Liver (tissue), 9 donors: ENCODE measurements around the gene TPRA1. TPM values are rescaled to one million over a fixed set of nuclear protein-coding genes. Genes with fewer than 3 reads are reported as not detected.

ENCODE experiments used
- DNase-seq: peaks from one replicate; pipeline ENCODE4 v3.0.0-alpha.2; 2017; ENCODE audit warnings: low spot score
- H3K27ac ChIP-seq, 2 donors: one replicate each; pipeline ENCODE4 v1.7.0; 2013; ENCODE audit warnings: inconsistent platforms in 2 of 2, low read length in 2 of 2, control low read depth in 1 of 2, low read depth in 1 of 2, mild to moderate bottlenecking in 1 of 2
- H3K27me3 ChIP-seq, 4 donors: one replicate each; pipeline versions ENCODE4 v1.6.1 to v1.7.0; 2013; ENCODE audit warnings: low read length in 3 of 4, inconsistent platforms in 1 of 4, mild to moderate bottlenecking in 1 of 4, moderate library complexity in 1 of 4; ENCODE audit not compliant: control insufficient read depth in 4 of 4, insufficient read depth in 4 of 4
- H3K36me3 ChIP-seq, 4 donors: one replicate each; pipeline versions ENCODE4 v1.6.1 to v1.7.0; 2013; ENCODE audit warnings: low read length in 3 of 4, mild to moderate bottlenecking in 3 of 4, low read depth in 1 of 4, moderate library complexity in 1 of 4; ENCODE audit not compliant: control insufficient read depth in 4 of 4, insufficient read depth in 3 of 4
- H3K4me1 ChIP-seq, 4 donors: one replicate each; pipeline versions ENCODE4 v1.6.1 to v1.7.0; 2013; ENCODE audit warnings: low read length in 3 of 4, mild to moderate bottlenecking in 3 of 4, moderate library complexity in 1 of 4; ENCODE audit not compliant: control insufficient read depth in 4 of 4, insufficient read depth in 4 of 4
- H3K4me3 ChIP-seq, 3 donors: one replicate each; pipeline versions ENCODE4 v1.6.1 to v1.7.0; 2013; ENCODE audit warnings: low read length in 3 of 3, control low read depth in 1 of 3, low read depth in 1 of 3, mild to moderate bottlenecking in 1 of 3
- H3K9ac ChIP-seq, 2 donors: one replicate each; pipeline ENCODE4 v1.7.0; 2013; ENCODE audit warnings: low read length in 2 of 2, mild to moderate bottlenecking in 2 of 2, moderate library complexity in 2 of 2, control low read depth in 1 of 2, low read depth in 1 of 2
- H3K9me3 ChIP-seq, 4 donors: one replicate each; pipeline versions ENCODE4 v1.6.1 to v1.7.0; 2013; ENCODE audit warnings: low read length in 3 of 4; ENCODE audit not compliant: control insufficient read depth in 4 of 4
- ATF3 ChIP-seq: IDR thresholded peaks from 2 replicates; pipeline ENCODE4 v1.6.1; 2016; ENCODE audit warnings: antibody characterized with exemption
- EGR1 ChIP-seq, 2 donors: IDR thresholded peaks; 2 replicates each; pipeline ENCODE4 v1.6.1; 2016 to 2018; ENCODE audit warnings: antibody characterized with exemption in 2 of 2, low read depth in 2 of 2
- FOXA1 ChIP-seq: IDR thresholded peaks from 2 replicates; pipeline ENCODE4 v1.6.1; 2016; ENCODE audit warnings: antibody characterized with exemption
- FOXA2 ChIP-seq: IDR thresholded peaks from 2 replicates; pipeline ENCODE4 v1.6.1; 2016; ENCODE audit warnings: antibody characterized with exemption
- GABPA ChIP-seq, 2 donors: IDR thresholded peaks in 1 of 2; conservative IDR thresholded peaks in 1 of 2; 2 replicates each; pipeline ENCODE4 v1.6.1; 2016; ENCODE audit warnings: antibody characterized with exemption in 2 of 2, mild to moderate bottlenecking in 1 of 2, moderate library complexity in 1 of 2
- HNF4A ChIP-seq, 2 donors: conservative IDR thresholded peaks; 2 replicates each; pipeline ENCODE4 v1.6.1; 2016; ENCODE audit warnings: antibody characterized with exemption in 2 of 2, mild to moderate bottlenecking in 2 of 2
- HNF4G ChIP-seq: IDR thresholded peaks from 2 replicates; pipeline ENCODE4 v1.6.1; 2016; ENCODE audit warnings: antibody characterized with exemption
- JUND ChIP-seq, 2 donors: IDR thresholded peaks; 2 replicates each; pipeline ENCODE4 v1.6.1; 2016; ENCODE audit warnings: antibody characterized with exemption in 2 of 2
- MAX ChIP-seq: IDR thresholded peaks from 2 replicates; pipeline ENCODE4 v1.6.1; 2016; ENCODE audit warnings: antibody characterized with exemption
- NR2F2 ChIP-seq: IDR thresholded peaks from 2 replicates; pipeline ENCODE4 v1.6.1; 2016; ENCODE audit warnings: antibody characterized with exemption
- RAD21 ChIP-seq, 2 donors: IDR thresholded peaks; 2 replicates each; pipeline ENCODE4 v1.6.1; 2016; ENCODE audit warnings: antibody characterized with exemption in 2 of 2, mild to moderate bottlenecking in 2 of 2
- REST ChIP-seq: IDR thresholded peaks from 2 replicates; pipeline ENCODE4 v1.6.1; 2016; ENCODE audit warnings: antibody characterized with exemption, mild to moderate bottlenecking
- RXRA ChIP-seq, 2 donors: IDR thresholded peaks; 2 replicates each; pipeline ENCODE4 v1.6.1; 2017 to 2018; ENCODE audit warnings: antibody characterized with exemption in 2 of 2, mild to moderate bottlenecking in 1 of 2
- SP1 ChIP-seq: IDR thresholded peaks from 2 replicates; pipeline ENCODE4 v1.6.1; 2018; ENCODE audit warnings: antibody characterized with exemption, mild to moderate bottlenecking
- TAF1 ChIP-seq: conservative IDR thresholded peaks from 2 replicates; pipeline ENCODE4 v1.6.1; 2016; ENCODE audit warnings: antibody characterized with exemption, mild to moderate bottlenecking
- YY1 ChIP-seq: IDR thresholded peaks from 2 replicates; pipeline ENCODE4 v1.6.1; 2016; ENCODE audit warnings: antibody characterized with exemption, mild to moderate bottlenecking
- WGBS: extraction: QIAGEN DNeasy Blood & Tissue Kit; methylation state at CpG from one replicate; pipeline ENCODE4 v1.1.7; 2013; 5-methylcytosine and 5-hydroxymethylcytosine counted together
- polyA plus RNA-seq, 2 donors: library from polyadenylated mRNA; stranded (reverse) in 1 of 2; unstranded in 1 of 2; fragments of 200-250 nt in 1 of 2; fragments of >200 nt in 1 of 2; fragmentation: Nextera tagmentation in 1 of 2; extraction: Ambion mirVana in 1 of 2; gene quantifications; one replicate each; pipeline versions ENCODE4 v1.2.1 to v1.2.3, GENCODE V29; 2013 to 2015
- total RNA-seq, 2 donors: library from RNA; depleted of rRNA; stranded (reverse); fragments of >200 nt; gene quantifications; one replicate each; pipeline ENCODE4 v1.2.3, GENCODE V29; 2014
- TF ChIP-seq, protein P1 (sequence below): fragments of 150-350 bp; IDR thresholded peaks from 2 replicates; pipeline ENCODE4 v1.5.1; 2017; ENCODE audit warnings: improper control_type of control experiment, low read depth, low read length; ENCODE audit not compliant: missing input control
- TF ChIP-seq, protein P2 (sequence below): IDR thresholded peaks from 2 replicates; pipeline ENCODE4 v1.6.1; 2016; ENCODE audit warnings: antibody characterized with exemption
- donor health status: healthy.
- donor health status: healthy.
- donor health status: healthy.
- donor health status: healthy.
- donor health status: healthy.

The TPRA1 gene
- total and polyA plus RNA-seq, 4 donors: 17.3 to 27.1 (median 21.3) TPM

- no peak overlapping the region for H3K27ac ChIP-seq
- H3K4me1 ChIP-seq: peaks cover 0 to 6% (median 2%) of the 10 kb centered on the region in 4 donors
- no peak overlapping the region for H3K9ac ChIP-seq
- no peak for TF ChIP-seq REST
- no peak for TF ChIP-seq FOXA1
- no peak for TF ChIP-seq RAD21 (IDR thresholded peaks at IDR 0.05)
- TF ChIP-seq, protein P1, sequence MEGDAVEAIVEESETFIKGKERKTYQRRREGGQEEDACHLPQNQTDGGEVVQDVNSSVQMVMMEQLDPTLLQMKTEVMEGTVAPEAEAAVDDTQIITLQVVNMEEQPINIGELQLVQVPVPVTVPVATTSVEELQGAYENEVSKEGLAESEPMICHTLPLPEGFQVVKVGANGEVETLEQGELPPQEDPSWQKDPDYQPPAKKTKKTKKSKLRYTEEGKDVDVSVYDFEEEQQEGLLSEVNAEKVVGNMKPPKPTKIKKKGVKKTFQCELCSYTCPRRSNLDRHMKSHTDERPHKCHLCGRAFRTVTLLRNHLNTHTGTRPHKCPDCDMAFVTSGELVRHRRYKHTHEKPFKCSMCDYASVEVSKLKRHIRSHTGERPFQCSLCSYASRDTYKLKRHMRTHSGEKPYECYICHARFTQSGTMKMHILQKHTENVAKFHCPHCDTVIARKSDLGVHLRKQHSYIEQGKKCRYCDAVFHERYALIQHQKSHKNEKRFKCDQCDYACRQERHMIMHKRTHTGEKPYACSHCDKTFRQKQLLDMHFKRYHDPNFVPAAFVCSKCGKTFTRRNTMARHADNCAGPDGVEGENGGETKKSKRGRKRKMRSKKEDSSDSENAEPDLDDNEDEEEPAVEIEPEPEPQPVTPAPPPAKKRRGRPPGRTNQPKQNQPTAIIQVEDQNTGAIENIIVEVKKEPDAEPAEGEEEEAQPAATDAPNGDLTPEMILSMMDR: no peak
- TF ChIP-seq MAX: no peak
- TF ChIP-seq RXRA (IDR thresholded peaks at IDR 0.05): no peak
- H3K36me3 ChIP-seq: peaks cover 0 to 18% (median 7%) of the 10 kb centered on the region in 4 donors
- no peak overlapping the region for H3K4me3 ChIP-seq
- DNase-seq: no peak
- 94% methylated on average over 6 of the region's 6 CpGs for WGBS
- H3K27me3 ChIP-seq: no peaks in the 10 kb centered on the region
- H3K9me3 ChIP-seq: no peaks in the 10 kb centered on the region
Observed at GRCh38 chr3:127578802-127579201, 11.7 kb downstream of the TPRA1 start.

GRCh38 chr3:127578168-127578567, 12.4 kb downstream of the TPRA1 start:
- no peaks in the 10 kb centered on the region for H3K27me3 ChIP-seq
- TF ChIP-seq YY1 (no peak), NR2F2 (no peak), GABPA (IDR thresholded peaks at IDR 0.05 in 1 of 2, conservative IDR thresholded peaks at IDR 0.05 in 1 of 2) (no peak), ATF3 (no peak), SP1 (no peak), FOXA2 (no peak), JUND (IDR thresholded peaks at IDR 0.05) (no peak), MAX (no peak), HNF4A (conservative IDR thresholded peaks at IDR 0.05) (no peak), EGR1 (IDR thresholded peaks at IDR 0.05; ENCODE audit: low read depth in 2 of 2) (no peak), HNF4G (no peak), REST (no peak), TAF1 (no peak), FOXA1 (no peak)
- TF ChIP-seq, protein P1: no peak
- TF ChIP-seq, protein P2, sequence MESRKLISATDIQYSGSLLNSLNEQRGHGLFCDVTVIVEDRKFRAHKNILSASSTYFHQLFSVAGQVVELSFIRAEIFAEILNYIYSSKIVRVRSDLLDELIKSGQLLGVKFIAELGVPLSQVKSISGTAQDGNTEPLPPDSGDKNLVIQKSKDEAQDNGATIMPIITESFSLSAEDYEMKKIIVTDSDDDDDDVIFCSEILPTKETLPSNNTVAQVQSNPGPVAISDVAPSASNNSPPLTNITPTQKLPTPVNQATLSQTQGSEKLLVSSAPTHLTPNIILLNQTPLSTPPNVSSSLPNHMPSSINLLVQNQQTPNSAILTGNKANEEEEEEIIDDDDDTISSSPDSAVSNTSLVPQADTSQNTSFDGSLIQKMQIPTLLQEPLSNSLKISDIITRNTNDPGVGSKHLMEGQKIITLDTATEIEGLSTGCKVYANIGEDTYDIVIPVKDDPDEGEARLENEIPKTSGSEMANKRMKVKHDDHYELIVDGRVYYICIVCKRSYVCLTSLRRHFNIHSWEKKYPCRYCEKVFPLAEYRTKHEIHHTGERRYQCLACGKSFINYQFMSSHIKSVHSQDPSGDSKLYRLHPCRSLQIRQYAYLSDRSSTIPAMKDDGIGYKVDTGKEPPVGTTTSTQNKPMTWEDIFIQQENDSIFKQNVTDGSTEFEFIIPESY: no peak
- H3K27ac ChIP-seq: no peak overlapping the region
- no peak for DNase-seq
- WGBS: 89% methylated on average over 2 of the region's 2 CpGs
- H3K9ac ChIP-seq: no peak overlapping the region
- no peaks in the 10 kb centered on the region for H3K9me3 ChIP-seq
- no peak overlapping the region for H3K4me3 ChIP-seq
- H3K4me1 ChIP-seq: peaks cover 0 to 6% (median 3%) of the 10 kb centered on the region in 4 donors
- peaks cover 1 to 23% (median 10%) of the 10 kb centered on the region in 4 donors for H3K36me3 ChIP-seq
